Calu3 (cell line): ENCODE measurements around the gene AKR1C2. TPM values are rescaled to one million over a fixed set of nuclear protein-coding genes. Genes with fewer than 3 reads are reported as not detected.
"Not testable (repeated sequence)": the region's sequence is repeated elsewhere in the genome, so short reads cannot be mapped to it uniquely, and the experiment has no call there.

Experiments
- BruUV-seq: library from RNA; stranded (reverse); fragments of 400-500 nt; replicated peaks from 2 replicates; lab custom pipeline; 2021; lab: Mats Ljungman, UMichigan
- CTCF ChIA-PET: fragments of 300-600 bp; sonication (Branson Sonifier 250); formaldehyde crosslinking; loops from one replicate; lab custom pipeline; 2022; ENCODE audit warnings: antibody characterized with exemption; lab: Charles Lee
- DNase-seq: peaks from one replicate; pipeline ENCODE4 v3.0.0; 2022
- H3K27ac Mint-ChIP-seq: one replicate; pipeline ENCODE4 v1.8.0; 2022; ENCODE audit warnings: mixed read lengths; ENCODE audit not compliant: unreplicated experiment
- H3K27me3 Mint-ChIP-seq: one replicate; pipeline ENCODE4 v1.8.0; 2022; ENCODE audit warnings: mixed read lengths; ENCODE audit not compliant: unreplicated experiment
- H3K36me3 Mint-ChIP-seq: one replicate; pipeline ENCODE4 v1.8.0; 2022; ENCODE audit warnings: mild to moderate bottlenecking, moderate library complexity, mixed read lengths; ENCODE audit not compliant: insufficient read depth, unreplicated experiment
- H3K4me1 Mint-ChIP-seq: one replicate; pipeline ENCODE4 v1.8.0; 2022; ENCODE audit warnings: mild to moderate bottlenecking, low read depth, mixed read lengths; ENCODE audit not compliant: unreplicated experiment
- H3K4me3 Mint-ChIP-seq: one replicate; pipeline ENCODE4 v1.8.0; 2022; ENCODE audit warnings: mild to moderate bottlenecking, low read depth, moderate library complexity, mixed read lengths; ENCODE audit not compliant: unreplicated experiment
- H3K9me3 Mint-ChIP-seq: one replicate; pipeline ENCODE4 v1.8.0; 2022; ENCODE audit warnings: low read depth, mixed read lengths; ENCODE audit not compliant: unreplicated experiment
- intact Hi-C: fragments of 100-400 bp; cut with micrococcal nuclease; formaldehyde crosslinking; loops from one replicate; pipeline ENCODE4 v1.10.0; 2022; ENCODE audit not compliant: unreplicated experiment
- total RNA-seq: library from RNA; stranded (reverse); gene quantifications from 2 replicates; pipeline ENCODE4 v1.2.3, GENCODE V29; 2022
- TF ChIP-seq, protein P1 (sequence below): fragments of 200-600 bp; IDR thresholded peaks from one replicate; pipeline ENCODE4 v1.8.0; 2022; ENCODE audit warnings: antibody characterized with exemption; ENCODE audit not compliant: unreplicated experiment

Gene AKR1C2
- total RNA-seq, 1 experiment from 2014 or later, result 10.6 TPM

DNA sequence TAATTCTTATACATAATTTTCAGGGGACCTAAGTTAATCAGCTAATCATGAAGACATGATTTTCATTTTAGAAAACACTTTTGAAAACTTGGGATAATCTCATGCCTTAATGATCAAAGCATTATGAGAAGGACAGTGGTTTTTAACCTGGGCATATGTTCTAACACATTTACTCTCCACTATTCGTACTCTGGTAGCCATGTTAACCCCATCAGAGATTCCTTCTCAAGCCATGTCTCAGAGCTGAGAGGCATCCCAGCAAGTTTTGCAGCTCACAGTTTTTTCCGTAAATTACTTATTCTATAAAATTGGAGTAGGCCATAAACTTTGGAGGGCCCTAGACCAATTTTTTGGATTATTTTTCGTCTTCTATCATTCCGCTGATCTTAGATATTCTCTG lies 24.8 kb downstream of the AKR1C2 start:
- peaks cover 3% of the 10 kb centered on the region for H3K36me3 Mint-ChIP-seq
- intact Hi-C loops, result no loop called here
- BruUV-seq, result no TSS peak
- no peak overlapping the region for H3K4me3 Mint-ChIP-seq
- H3K9me3 Mint-ChIP-seq, result no peaks in the 10 kb centered on the region
- peaks cover 24% of the 10 kb centered on the region for H3K4me1 Mint-ChIP-seq
- CTCF ChIA-PET, result no interaction called here
- no peak for DNase-seq
- H3K27me3 Mint-ChIP-seq, result no peaks in the 10 kb centered on the region
- no peak overlapping the region for H3K27ac Mint-ChIP-seq
- TF ChIP-seq, protein P1, sequence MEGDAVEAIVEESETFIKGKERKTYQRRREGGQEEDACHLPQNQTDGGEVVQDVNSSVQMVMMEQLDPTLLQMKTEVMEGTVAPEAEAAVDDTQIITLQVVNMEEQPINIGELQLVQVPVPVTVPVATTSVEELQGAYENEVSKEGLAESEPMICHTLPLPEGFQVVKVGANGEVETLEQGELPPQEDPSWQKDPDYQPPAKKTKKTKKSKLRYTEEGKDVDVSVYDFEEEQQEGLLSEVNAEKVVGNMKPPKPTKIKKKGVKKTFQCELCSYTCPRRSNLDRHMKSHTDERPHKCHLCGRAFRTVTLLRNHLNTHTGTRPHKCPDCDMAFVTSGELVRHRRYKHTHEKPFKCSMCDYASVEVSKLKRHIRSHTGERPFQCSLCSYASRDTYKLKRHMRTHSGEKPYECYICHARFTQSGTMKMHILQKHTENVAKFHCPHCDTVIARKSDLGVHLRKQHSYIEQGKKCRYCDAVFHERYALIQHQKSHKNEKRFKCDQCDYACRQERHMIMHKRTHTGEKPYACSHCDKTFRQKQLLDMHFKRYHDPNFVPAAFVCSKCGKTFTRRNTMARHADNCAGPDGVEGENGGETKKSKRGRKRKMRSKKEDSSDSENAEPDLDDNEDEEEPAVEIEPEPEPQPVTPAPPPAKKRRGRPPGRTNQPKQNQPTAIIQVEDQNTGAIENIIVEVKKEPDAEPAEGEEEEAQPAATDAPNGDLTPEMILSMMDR, result no peak

DNA sequence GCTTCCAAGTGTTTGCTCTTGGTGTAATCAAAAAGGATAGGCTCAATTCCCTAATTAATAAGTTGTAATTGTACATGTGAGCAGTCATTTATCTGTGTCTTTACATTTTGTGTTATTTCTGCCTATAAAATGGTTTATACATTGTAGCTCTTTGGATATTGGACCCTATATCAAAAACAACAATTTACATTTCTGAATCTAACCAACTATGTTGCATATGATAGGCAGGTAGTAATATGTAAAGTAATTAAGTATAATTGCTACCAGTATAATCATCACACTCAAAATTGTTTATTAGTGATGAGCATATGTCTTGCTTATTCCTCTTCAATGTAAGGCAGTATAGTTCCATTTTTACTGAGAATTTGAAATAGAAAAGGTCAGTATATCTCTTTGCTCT lies 26.6 kb downstream of the AKR1C2 start:
- no TSS peak for BruUV-seq
- intact Hi-C loops, result no loop called here

DNA sequence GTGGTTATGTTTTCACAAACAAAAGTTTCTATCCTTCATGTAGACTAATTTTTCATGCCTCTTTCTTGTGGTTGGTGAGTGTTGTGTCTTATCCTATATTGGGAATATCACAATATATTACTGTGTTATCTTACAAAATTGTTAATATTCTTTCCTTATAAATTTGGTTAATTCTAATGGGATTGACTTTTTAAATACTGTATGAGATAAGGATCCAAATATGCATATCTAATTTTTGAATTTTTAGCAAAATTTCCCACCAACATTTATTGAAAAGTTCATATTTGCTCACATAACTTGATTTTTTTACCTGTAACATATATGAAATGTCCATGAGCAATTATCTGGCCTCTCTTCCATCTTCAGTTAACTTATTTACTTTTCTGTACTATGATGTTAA lies 29.3 kb downstream of the AKR1C2 start:
- DNase-seq, CTCF ChIA-PET, H3K27me3 Mint-ChIP-seq, H3K4me1 Mint-ChIP-seq, intact Hi-C loops, H3K27ac Mint-ChIP-seq, BruUV-seq, H3K36me3 Mint-ChIP-seq, H3K4me3 Mint-ChIP-seq, H3K9me3 Mint-ChIP-seq: not testable (repeated sequence)

More for the DNA sequence above, 26.6 kb downstream of the AKR1C2 start:
- Mint-ChIP-seq H3K27me3 (no peaks in the 10 kb centered on the region), H3K4me1 (peaks cover 13% of the 10 kb centered on the region), H3K27ac (no peak overlapping the region), H3K4me3 (no peak overlapping the region), H3K9me3 (no peaks in the 10 kb centered on the region), H3K36me3 (no peaks in the 10 kb centered on the region)
- TF ChIP-seq, protein P1, result no peak
- no peak for DNase-seq
- CTCF ChIA-PET, result no interaction called here

DNA sequence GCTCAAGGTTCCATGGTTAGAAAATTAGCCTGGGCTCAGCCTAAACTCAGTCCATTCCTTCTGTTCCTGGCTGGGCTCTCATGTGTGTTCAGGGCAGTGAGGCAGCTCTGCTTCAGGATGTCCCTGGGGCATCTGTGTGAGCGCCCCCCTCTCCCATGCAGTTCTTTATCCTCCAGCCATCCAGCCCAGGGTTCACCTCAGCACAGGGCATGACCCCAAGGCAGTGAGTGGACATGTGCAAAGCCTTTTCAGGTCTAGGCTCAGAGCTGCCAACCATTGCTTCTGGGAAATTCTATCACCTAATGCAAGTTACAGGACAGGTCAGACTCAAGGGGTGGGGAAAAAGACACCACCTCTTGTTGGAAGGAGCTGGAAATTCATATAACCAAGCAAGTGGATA lies 30.4 kb downstream of the AKR1C2 start:
- H3K27ac Mint-ChIP-seq, H3K4me3 Mint-ChIP-seq, CTCF ChIA-PET: not testable (repeated sequence)

DNA sequence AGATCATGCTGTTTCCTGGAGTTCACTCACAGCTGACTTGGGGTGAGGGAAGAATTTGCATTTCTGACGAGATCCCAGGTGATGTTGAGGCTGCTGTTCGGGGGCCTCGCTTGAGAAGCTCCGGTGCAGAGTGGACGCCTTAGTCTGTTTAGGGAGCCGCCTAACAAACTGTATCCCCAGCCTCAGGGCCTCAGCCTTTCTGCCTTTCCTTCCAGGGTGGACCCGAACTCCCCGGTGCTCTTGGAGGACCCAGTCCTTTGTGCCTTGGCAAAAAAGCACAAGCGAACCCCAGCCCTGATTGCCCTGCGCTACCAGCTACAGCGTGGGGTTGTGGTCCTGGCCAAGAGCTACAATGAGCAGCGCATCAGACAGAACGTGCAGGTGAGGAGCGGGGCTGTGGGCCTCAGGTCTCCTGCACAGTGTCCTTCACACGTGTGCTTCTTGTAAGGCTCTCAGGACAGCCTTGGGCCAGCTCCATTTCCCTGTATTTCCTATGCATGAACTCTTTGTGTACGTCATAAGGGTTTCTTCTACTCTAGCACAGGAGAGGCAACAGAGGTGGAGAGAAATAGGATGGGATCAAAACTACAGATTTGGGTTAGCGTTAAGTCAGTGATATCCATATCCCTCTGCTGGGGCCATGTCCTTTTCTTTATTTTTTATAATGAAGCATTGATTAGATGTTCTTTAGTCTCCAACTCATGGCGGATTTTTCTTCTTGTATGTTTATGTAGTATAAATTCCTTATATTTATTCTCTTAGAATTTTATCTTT lies 31.1 kb downstream of the AKR1C2 start:
- H3K4me3 Mint-ChIP-seq, intact Hi-C loops, H3K36me3 Mint-ChIP-seq, CTCF ChIA-PET, H3K27ac Mint-ChIP-seq, H3K27me3 Mint-ChIP-seq, H3K9me3 Mint-ChIP-seq, H3K4me1 Mint-ChIP-seq, BruUV-seq, DNase-seq: not testable (repeated sequence)

More for the DNA sequence above, 30.4 kb downstream of the AKR1C2 start:
- BruUV-seq, H3K27me3 Mint-ChIP-seq, intact Hi-C loops, H3K36me3 Mint-ChIP-seq, H3K9me3 Mint-ChIP-seq, H3K4me1 Mint-ChIP-seq, DNase-seq: not testable (repeated sequence)

DNA sequence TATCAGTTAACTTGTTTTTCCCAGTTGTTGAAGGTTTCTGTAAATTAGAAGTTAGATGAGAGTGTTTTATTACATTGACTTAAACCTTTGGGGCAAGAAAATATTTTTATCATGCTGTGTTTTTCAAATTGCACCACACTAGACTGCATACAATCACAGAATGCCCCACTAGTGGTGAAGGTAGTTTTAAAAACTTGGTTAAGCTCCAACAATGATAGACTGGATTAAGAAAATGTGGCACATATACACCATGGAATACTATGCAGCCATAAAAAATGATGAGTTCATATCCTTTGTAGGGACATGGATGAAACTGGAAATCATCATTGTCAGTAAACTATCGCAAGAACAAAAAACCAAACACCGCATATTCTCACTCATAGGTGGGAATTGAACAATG lies 33.3 kb downstream of the AKR1C2 start:
- H3K27ac Mint-ChIP-seq, H3K4me1 Mint-ChIP-seq, H3K36me3 Mint-ChIP-seq, intact Hi-C loops, H3K9me3 Mint-ChIP-seq, CTCF ChIA-PET, H3K27me3 Mint-ChIP-seq, H3K4me3 Mint-ChIP-seq, DNase-seq, BruUV-seq: not testable (repeated sequence)

DNA sequence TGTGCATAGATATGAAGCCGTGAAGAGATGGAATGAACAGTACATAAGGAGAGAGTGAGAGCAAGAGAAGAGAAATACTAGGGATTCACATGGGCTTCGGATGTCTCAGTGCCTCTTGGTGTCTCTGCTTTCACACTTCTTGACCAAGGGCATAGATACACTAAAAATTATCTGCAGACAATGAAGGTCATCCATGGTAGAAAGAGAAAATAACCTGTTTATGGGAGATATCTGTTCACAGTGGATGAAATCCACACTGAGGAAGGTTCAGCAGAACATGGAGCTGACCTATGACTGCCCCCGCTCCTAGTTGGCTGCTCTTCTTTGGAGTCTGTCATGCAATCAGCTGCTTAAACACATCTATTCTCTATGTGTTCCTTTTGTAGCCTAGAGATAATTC lies 34.4 kb downstream of the AKR1C2 start:
- H3K27ac Mint-ChIP-seq, CTCF ChIA-PET, BruUV-seq, H3K36me3 Mint-ChIP-seq, H3K4me1 Mint-ChIP-seq, H3K9me3 Mint-ChIP-seq, intact Hi-C loops, H3K4me3 Mint-ChIP-seq, DNase-seq, H3K27me3 Mint-ChIP-seq: not testable (repeated sequence)

DNA sequence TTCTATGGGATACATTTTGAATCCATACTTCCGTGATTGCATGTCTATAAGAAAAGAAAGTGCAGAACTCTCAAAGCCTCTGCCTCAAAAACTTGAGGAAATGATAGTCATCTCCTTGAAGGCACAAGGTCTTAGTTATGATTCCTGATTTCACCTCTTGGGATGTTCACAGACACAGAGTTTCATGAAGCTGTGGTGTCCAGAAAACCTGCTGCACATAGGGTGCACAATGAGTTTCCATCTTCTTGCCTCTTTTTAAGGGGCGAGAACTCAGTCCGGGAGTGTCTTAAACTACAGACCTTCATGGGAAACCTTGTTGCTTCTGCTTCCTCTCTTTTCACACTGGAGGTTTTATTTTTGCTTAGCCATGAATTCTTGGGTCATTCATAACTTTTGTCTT lies 36.5 kb downstream of the AKR1C2 start:
- BruUV-seq, DNase-seq, H3K4me3 Mint-ChIP-seq, H3K27ac Mint-ChIP-seq, H3K27me3 Mint-ChIP-seq, CTCF ChIA-PET, H3K4me1 Mint-ChIP-seq, H3K9me3 Mint-ChIP-seq, intact Hi-C loops, H3K36me3 Mint-ChIP-seq: not testable (repeated sequence)
